Stimulated activated CD4-positive, alpha-beta T cell treated with anti-CD3 and anti-CD28 coated beads, Interleukin-4, amount 100 ng/mL, for 48 hours (primary cell): ENCODE measurements around the gene THBD.

Experiments used
- DNase-seq, 2 donors: peaks; one replicate each; pipeline ENCODE4 v3.0.0-alpha.2; 2020; ENCODE audit warnings: low read depth in 2 of 2

Gene THBD, protein sequence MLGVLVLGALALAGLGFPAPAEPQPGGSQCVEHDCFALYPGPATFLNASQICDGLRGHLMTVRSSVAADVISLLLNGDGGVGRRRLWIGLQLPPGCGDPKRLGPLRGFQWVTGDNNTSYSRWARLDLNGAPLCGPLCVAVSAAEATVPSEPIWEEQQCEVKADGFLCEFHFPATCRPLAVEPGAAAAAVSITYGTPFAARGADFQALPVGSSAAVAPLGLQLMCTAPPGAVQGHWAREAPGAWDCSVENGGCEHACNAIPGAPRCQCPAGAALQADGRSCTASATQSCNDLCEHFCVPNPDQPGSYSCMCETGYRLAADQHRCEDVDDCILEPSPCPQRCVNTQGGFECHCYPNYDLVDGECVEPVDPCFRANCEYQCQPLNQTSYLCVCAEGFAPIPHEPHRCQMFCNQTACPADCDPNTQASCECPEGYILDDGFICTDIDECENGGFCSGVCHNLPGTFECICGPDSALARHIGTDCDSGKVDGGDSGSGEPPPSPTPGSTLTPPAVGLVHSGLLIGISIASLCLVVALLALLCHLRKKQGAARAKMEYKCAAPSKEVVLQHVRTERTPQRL

DNA sequence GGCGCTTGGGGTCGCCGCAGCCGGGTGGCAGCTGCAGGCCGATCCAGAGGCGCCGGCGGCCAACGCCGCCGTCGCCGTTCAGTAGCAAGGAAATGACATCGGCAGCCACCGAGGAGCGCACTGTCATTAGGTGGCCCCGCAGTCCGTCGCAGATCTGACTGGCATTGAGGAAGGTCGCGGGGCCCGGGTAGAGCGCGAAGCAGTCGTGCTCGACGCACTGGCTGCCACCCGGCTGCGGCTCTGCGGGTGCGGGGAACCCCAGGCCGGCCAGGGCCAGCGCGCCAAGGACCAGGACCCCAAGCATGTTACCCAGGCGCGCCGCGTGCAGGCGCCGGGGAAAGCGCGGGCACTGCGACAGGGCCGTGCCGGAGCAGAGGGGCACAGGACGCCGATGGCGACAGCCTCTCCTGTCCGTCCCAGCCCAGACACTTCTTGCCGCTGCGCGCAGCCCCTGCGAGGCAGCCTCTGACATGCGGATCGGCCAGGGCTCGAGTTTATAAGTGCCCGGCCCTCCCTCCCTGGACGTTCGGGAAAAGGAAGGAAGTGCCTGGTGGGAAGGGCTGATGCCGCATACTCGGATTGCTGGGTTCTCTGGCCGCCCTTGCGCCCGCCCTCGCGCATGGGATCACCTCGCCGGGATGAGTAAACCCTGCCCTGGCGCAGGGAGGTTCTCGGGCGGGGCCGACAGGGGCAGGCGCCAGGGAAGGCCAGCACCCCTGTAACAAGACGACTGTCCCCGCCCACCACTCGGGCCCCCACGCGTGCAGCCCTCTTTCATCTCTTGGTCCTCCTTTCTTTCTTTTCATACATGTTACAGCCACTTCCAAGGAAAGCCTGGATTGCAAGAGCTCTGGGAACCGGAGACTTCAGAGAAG, at the start of gene THBD:
Gene THBD (minus strand): TSS at position 472 of the 875 bp plus-strand sequence. CDS start 168 bp downstream, at position 304.
- no peak for DNase-seq

DNA sequence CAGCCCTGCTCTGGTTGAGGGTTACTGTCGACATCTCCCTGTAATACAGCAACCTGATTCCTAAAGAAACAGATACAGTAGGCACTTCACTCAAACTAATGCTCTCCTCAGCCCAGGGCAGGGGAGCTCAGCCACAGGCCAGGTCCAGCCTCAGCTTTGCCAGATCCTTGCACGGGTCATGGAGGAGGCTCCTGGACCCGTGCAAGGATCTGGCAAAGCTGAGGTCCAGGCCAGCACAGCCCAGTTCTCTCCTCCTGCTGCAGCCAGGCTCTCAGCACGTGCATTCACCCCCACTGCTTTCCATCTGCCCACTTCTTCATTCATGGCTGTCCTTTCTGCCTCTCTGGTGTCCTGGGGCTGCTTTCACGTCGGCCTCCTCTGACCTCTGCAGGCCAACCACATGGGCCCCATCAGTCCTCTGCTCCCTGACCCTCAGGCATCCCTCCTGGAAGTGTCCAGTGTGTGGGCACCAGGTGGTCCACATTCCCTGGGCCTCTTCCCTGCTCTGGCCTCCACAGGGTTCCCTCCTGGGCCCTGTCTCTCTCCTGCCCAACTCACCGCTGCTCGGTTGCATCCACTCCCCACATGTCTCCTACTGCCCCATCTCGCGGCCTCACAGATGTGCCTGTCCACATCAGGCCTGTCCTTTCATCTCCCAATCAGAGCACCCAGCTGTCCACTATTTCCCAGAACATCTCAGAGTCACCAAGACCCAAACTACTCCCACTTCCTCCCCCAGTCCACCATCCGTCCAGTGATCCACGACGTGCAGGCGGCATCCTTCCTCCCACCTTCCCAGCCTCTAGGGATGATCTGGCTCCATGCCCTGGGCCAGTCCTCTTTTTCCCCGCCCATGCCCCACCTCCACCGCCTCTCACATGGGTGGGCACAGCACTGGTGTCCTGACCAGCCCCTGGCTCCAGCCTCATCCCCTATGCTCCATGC, 48.4 kb upstream of the THBD start:
- no peak for DNase-seq

DNA sequence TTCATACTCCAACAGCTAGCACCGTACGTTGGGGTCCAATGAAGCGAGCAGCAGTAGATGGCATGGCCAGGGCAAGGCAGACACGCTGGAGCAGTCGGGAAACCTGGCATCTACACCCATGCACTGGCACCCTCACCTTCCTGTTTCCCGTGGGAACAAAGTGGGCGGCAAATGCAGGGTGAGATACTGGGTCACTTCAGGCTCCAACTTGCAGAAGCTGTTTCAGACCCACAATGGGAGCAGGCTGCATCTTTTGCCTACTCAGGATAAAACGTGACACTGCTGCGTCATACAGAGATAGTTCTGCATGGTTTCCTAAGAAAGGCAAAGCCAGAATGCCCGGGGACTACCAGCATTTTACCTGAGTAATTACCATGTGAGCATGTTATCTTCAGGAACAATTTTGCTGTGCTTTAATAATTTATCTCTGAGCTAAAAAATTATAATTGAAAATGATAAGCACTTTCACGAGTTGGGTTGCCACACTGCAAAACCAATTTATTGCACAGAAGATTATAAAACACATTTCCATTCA, 47.6 kb upstream of the THBD start:
- DNase-seq, result no peak

DNA sequence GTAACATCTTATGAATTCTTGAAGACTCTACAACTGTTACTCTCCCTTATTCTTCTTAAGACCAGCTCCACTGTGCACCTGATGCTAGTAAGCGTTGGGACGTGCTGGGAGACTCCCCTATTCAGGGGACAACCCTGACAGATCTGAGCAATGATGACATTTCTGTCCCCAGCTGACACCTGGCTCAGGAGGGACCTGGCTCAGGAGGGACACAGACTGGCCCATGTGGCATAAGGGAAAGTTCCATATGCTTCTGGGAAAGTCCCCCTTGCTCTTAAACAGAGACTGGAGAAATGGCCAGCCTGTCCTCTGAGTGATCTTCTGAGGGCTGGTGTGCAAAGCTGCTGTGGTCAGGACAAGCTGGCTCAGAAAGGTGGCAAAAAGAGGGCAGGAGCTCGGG, 46.6 kb upstream of the THBD start:
- DNase-seq, result no peak

DNA sequence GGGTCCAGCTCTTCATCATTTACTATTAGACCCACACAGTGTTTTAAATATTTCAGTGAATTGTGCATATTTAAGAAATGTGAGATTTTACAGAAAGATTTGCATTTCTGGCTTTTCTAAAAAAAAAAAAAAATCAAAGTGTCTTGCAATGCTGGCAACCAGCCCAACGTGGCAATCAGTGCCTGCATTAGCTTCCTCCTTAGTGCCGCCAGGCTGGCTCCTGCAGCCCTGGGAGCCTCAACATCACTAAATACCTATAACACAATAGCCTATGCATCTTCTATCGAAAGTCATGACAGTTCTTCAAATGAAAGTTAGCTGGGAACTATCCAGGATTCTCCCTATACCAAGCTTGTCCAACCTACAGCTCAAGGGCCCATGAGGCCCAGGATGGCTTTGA, 46.0 kb upstream of the THBD start:
- no peak for DNase-seq

DNA sequence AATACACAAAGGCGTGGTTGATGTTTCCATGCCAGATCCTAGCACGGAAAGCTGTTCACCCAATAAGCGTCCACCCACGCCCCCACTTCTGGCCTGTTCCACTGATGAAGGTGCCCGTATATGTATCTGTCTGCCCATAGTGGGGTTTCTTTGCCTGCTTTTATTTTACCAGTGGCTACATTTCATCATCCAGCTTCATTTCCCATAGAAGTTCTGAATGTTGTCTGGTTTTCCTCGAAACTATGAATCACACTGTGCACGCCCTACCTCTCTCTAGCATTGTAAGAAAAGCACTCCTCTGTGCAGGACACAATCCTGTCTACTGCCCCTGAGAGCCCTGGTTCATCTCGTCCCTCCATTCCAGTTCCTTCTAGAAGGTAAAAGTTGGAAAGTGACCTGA, 45.5 kb upstream of the THBD start:
- no peak for DNase-seq

DNA sequence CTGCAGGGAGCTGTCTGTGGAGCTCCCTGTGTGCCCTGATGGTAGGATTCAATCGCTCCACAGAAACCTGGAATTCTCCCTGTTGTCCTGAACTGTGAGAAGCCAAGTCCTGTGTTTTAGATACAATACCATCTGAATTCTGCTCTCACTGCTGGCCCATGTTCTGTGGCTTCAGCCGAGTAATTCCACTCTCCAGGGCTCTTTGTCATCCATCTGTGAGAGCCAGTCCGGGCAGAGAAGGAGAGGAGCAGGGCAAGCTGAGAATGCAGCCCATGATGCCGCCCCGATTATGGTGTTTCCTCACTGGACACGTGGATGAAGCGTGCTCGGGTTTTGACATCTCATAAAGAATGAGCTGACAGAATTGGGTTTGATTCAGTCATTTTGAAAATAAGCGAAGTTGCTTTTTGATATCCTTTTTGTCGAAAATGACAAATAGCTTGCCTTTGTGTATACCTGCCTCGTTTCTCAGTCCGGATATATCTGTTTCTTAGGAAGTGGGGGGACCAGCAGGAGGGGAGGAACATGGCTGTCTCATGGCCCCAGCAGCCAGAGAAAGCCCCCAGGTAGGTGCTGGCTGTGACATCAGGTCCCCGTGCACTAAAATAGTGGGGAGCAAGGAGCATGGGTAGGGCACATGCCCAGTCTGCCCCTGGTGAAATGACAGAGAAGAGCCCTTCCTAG, 44.9 kb upstream of the THBD start:
- DNase-seq, result no peak

DNA sequence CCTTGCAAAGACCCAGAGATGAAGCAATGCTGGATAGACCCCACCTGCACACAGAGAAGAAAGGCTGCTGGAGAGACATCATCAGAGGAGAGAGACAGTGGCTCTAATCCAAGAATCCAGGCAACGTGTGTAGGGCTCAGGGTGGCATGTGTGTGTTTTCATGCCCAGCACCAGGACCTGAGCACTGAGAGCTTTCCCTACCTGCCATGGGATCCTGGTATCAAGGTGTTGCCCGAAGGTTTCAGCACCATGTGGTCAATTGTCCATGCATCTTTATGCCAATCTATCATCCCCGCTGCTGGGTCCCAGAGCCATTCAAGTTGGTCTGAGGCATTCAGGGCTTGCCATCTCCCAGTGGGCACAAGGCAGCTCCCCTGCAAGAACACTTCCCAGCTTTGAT, 44.1 kb upstream of the THBD start:
- no peak for DNase-seq

DNA sequence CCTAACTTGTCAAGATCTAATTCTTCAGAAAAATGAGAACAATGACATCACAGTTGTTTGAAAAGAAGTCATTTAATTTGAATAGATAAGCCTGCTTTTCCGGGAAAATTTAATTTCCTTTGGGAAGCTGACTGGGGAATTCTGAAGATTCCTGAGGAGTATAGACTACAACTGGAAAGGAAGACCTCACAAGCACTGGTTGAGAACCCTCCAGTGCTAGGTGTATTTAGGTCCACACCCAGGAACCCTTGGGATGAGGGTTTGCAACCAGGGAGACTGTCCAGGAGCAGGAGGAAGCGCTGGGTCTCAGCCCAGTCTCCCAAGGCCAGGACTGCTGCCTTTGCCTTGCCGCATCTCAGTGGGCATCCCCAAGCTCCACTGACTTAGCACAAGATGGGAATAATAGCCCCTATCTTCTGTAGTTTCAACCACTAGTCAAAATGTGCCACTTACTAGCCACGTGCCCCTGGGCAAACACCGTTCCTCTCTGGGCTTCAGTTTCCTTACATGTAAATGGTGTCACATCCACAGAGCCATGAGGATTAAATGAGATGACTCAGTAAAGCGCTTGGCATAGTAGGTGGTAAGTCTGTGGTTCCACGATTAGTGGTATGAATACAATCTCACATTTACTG, 43.5 kb upstream of the THBD start:
- no peak for DNase-seq

DNA sequence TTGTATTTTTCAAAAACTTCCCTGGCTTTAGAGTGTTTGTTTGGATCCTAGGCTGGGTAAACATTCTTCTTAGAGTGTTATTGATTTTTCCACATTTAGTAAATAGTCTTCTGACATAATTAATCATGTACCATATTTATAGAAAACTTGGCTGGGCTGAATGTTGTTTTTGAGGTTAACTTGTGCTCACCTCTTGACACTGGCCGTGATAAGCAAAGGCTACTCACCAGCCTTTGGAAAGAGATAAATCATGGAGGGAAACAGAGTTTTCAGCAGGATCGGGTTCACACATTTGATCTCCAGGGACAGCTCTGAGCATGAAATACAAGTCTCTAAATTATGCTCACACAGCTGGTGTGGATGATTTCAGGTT, 42.9 kb upstream of the THBD start:
- no peak for DNase-seq

DNA sequence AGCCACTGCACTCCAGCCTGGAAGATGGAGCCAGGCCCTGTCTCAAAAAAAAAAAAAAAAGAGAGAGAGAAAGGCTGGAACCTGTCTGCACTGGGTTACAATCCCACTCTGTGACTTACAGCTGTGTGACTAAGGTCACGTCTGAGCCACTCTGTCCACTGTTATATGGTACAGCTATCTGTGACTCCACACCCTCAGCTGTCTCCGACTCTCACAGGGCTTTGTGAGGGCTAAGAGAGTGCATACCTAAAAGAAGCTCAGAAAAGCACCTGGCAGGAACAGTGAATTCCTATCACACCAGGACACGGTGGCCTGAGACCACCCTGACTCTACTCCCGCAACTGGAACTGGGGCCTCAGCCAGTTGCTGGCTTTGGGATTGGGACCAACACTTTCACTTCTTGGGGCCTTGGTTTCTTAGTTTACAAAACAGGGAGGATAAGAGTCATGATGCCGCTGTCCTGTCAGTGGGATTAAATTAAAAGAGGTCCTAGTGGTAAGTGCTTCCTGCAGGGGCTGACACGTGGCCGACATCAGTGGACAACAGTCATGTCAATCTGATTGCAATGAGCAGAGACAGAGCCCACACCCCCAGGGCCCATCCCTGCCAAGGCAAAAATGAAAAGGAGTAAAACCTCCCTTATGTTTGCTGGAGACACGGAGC, 42.4 kb upstream of the THBD start:
- DNase-seq, result no peak

DNA sequence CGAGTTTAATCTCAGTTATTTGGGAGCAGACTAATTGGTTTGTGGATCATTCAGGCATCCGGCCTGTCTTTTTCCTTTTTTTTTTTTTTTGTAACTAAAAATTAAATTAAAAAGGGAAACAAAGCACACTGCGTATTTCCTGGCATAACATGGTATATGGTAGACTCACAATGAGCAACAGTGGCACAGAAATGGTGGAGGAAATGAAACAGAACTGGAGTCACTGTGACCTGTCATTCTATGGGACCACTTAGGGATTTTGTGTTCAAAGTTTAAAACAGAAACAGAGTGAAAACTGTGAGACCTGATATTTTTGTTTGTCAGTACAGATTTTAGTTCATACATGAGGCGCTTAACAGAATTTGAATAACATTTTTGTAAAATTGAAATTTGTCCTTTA, 41.4 kb upstream of the THBD start:
- no peak for DNase-seq

DNA sequence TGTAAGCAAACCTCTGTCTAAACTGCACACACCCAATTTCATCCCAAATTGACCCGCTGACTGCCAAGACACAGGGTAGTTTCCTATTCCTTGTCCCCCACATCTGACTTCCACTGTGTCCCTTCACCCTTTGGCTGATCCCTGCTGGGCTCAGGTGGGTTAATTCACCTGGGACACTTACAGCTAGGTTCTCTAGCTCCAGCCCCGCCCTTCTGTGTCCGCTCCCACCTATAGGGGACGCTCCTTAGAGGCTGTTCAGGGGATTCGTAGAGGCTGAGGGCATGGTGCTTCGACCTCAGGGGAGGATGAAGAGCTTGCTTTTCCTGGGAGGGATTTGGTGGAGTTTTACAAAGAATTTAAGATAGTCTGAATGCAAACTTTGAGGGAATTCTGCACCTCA, 40.7 kb upstream of the THBD start:
- DNase-seq, result no peak

DNA sequence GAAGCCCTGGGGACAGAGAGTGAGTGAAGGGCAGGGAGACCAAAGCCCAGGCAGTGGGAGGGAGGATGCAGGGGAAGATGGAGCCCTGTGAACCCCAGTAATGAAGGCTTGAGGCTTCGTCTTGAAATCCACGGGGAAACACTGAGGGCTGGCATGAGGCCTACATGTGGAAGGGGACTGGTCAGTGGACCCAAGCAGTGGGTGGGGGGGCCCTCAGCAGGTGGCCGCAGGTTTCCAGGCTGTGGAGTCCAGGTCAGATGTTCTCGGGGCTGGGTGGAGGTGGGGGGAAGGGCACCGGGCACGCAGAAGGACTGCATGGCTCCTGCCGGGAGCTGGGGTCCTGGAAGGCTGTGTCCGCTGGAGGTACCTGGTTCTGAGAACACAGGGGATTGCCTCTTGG, 39.4 kb upstream of the THBD start:
- DNase-seq, result no peak

DNA sequence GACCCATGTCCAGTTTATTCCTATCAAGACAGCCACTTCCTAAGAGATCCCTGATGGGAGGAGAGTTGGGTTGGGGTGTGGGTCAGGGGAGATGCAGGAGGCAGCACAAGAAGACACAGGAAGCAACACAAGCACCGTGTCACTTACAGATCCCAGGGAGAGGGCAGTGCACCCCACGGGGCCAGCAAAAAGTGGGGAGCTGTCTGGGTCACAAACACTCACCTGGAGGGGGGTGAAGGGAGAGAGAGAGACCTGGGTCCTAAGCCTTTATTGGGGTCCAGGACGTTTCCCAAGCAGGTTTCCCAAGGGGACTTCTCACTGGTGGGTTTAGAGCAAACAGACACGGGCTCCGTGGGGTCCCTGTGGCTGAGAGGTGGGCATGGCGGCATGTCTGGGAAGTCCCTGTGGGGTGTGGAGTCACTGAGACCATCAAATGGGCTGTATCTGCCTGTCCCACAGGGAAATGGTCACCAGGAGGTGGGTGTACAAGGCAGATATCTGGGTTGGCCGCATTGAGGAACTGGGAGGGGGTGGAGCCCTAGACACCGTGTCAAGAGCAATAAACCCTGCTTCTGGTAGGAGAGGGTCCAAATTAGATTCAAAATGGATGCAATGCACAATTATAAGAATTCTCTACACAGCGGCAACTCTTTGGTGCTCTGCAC, 38.2 kb upstream of the THBD start:
- DNase-seq, result no peak

DNA sequence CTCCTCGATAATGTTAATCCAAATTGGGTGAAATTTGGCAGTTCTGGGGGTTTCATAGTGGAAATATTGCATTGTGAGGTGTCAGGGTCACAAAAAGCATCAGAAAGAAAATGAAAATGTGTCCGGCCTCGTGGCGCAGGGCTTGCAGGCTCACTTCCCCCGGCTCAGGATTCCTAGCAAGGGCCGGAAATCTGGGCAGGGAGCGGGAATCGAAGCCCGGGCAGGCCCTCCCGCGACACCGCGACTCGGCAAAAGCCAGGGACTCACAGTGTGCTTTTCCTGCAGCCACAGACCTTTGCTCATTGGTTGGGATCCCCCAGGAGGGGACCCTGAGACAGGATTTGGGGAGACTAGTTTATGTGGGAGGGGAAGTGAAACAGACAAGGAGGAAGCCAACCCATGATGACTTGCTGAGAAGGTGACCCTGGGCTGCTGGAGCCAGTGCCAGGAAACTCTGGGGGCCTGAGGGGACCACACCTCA, 37.5 kb upstream of the THBD start:
- DNase-seq, result no peak

DNA sequence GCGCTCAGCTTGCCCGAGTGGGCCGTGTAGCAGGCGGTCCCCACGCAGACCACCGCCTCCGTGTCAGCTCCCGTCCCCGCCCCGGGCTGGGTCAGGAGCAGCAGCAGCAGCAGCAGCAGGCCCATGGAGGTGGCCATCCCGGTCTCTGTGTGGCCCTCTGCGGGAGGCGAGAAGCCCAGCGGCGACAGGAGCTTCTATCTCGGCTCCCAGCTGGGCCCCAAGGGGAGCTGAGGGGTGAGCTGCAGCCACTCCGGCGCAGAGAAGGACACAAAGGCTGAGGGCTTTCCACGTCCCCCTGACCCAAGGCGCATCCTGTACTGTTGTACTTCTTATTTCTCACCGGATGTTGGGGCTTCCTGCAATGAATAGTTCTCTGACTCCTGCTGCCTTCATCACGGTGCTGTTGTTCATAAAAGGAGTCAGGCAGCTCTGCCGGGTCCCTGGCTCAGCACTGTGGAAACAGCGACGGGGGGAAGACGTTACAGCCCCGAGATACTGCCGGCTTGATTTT, 36.6 kb upstream of the THBD start, which contains the start of gene CD93:
Gene CD93 (minus strand): TSS at position 269 of the 511 bp plus-strand sequence. CDS start 132 bp downstream, at position 137.
- DNase-seq, result no peak

DNA sequence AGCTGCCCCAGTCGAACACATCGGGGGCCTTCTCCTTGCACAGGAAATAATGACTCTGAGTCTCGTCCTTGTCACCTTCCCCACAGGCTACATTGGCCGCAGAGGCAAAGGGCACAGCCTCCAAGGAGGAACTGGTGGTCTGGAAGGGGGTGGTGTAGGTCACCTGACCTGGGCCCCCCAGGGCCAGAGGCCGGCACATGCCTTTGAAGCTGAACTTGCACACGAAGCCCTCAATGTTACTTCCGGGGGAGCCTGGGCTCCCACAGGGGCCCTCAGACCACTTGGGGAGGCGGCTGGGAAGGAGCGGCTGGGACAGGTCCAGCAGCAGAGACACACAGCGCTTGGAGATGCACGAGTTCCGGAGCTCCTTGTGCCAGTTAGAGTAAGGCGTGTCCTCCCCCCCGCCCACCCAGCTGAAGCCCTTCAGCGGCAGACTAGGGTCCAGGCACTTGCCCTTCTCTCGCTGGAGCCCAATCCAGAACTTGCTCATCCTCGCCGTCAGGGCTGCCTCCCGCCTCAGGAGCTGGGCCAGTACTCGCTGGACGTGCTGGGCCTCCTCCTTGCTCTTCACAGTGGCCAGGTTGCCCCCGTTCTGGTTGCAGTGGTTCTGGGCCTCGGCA, 36.1 kb upstream of the THBD start:
- no peak for DNase-seq
